HepG2 (cell line): ENCODE results near the gene GATA3.

Experiments
- CHD4 ChIP-seq: fragments of 200-600 bp; sonication (generic); IDR thresholded peaks from 2 replicates; pipeline ENCODE4 v1.7.0; 2017; ENCODE audit warnings: mild to moderate bottlenecking, low read length, borderline replicate concordance
- CTCF ChIP-seq: sonication (generic); formaldehyde crosslinking; IDR thresholded peaks from 2 replicates; pipeline ENCODE4 v1.5.0; 2020; ENCODE audit warnings: mild to moderate bottlenecking, missing genetic modification reagents, moderate library complexity
- DNMT1 ChIP-seq: sonication (generic); formaldehyde crosslinking; IDR thresholded peaks from 2 replicates; pipeline ENCODE4 v1.5.1; 2020; ENCODE audit warnings: mild to moderate bottlenecking, missing genetic modification reagents
- MAX ChIP-seq: IDR thresholded peaks from 2 replicates; pipeline ENCODE4 v1.6.1; 2012; ENCODE audit warnings: inconsistent platforms
- SIN3B ChIP-seq: fragments of 150-350 bp; IDR thresholded peaks from 2 replicates; pipeline ENCODE4 v1.6.1; 2014; ENCODE audit warnings: low read length
- ZKSCAN8 ChIP-seq: IDR thresholded peaks from 2 replicates; pipeline ENCODE4 v1.6.1; 2016; ENCODE audit warnings: borderline replicate concordance, missing genetic modification reagents, missing compliant biosample characterization
- ZNF609 ChIP-seq: sonication (generic); formaldehyde crosslinking; IDR thresholded peaks from 2 replicates; pipeline ENCODE4 v1.4.0; 2020; ENCODE audit warnings: mild to moderate bottlenecking, missing genetic modification reagents, borderline replicate concordance

GRCh38 chr10:8057636-8058273, 3.3 kb downstream of the GATA3 start:
- TF ChIP-seq CTCF (no peak), MAX (no peak), CHD4 (no peak), ZKSCAN8 (no peak), SIN3B (no peak), DNMT1 (CRISPR knock-in tag) (no peak), ZNF609 (CRISPR knock-in tag) (no peak)
